GM21423 (cell line): Measurements from ENCODE around the gene NOC3L.
"Not testable (repeated sequence)": the region's sequence is repeated elsewhere in the genome, so short reads cannot be mapped to it uniquely, and the experiment has no call there.

Source experiments
- ATAC-seq: cut with Tn5 transposase; IDR thresholded peaks from one replicate; pipeline ENCODE4 v1.9.1; 2021; ENCODE audit warnings: mild to moderate bottlenecking, moderate library complexity; ENCODE audit not compliant: unreplicated experiment

Gene NOC3L

GRCh38 chr10:94362360-94363250 is at the start of gene NOC3L:
Gene NOC3L (minus strand): TSS chr10:94362939. CDS start chr10:94362838, 101 bp downstream.
- ATAC-seq: peak; percentile 99

GRCh38 chr10:94412449-94412848 is 49.7 kb upstream of the NOC3L start:
- ATAC-seq: no peak

GRCh38 chr10:94411304-94411703 is 48.6 kb upstream of the NOC3L start:
- ATAC-seq: no peak

GRCh38 chr10:94409021-94409657 is 46.4 kb upstream of the NOC3L start:
- ATAC-seq: no peak

GRCh38 chr10:94407668-94408067 is 44.9 kb upstream of the NOC3L start:
- no peak for ATAC-seq

- no peak for ATAC-seq
Measured at GRCh38 chr10:94405406-94405805, 42.7 kb upstream of the NOC3L start.

- peak; percentile 65 for ATAC-seq
Measured at GRCh38 chr10:94403380-94404213, 40.9 kb upstream of the NOC3L start.

GRCh38 chr10:94402843-94403379 is 40.2 kb upstream of the NOC3L start:
- ATAC-seq: peak; percentile 28

- peak; percentile 73 for ATAC-seq
Measured at GRCh38 chr10:94402204-94402842, 39.6 kb upstream of the NOC3L start, which contains the start of gene TBC1D12. Gene TBC1D12 (plus strand): TSS chr10:94402541. CDS start chr10:94402614, 73 bp downstream.

- ATAC-seq: no peak
Measured at GRCh38 chr10:94398762-94399161, 36.0 kb upstream of the NOC3L start.

- ATAC-seq: no peak
Measured at GRCh38 chr10:94397549-94398370, 35.0 kb upstream of the NOC3L start.

- not testable (repeated sequence) for ATAC-seq
Measured at GRCh38 chr10:94392117-94392516, 29.4 kb upstream of the NOC3L start.

- ATAC-seq: not testable (repeated sequence)
Measured at GRCh38 chr10:94385733-94386132, 23.0 kb upstream of the NOC3L start.

- no peak for ATAC-seq
Measured at GRCh38 chr10:94383530-94383929, 20.8 kb upstream of the NOC3L start.

GRCh38 chr10:94376865-94377264 is 14.1 kb upstream of the NOC3L start:
- no peak for ATAC-seq

- no peak for ATAC-seq
Measured at GRCh38 chr10:94375374-94375773, 12.6 kb upstream of the NOC3L start.

- no peak for ATAC-seq
Measured at GRCh38 chr10:94370501-94370900, 7.8 kb upstream of the NOC3L start.

GRCh38 chr10:94366382-94366781 is 3.6 kb upstream of the NOC3L start:
- ATAC-seq: no peak

- no peak for ATAC-seq
Measured at GRCh38 chr10:94364482-94364881, 1.7 kb upstream of the NOC3L start.

- ATAC-seq: peak; percentile 11
Measured at GRCh38 chr10:94363251-94363565, 469 bp upstream of the NOC3L start.
